Left lung (tissue), 10 donors: ENCODE data around the gene SORL1. TPM values are rescaled to one million over a fixed set of nuclear protein-coding genes. Genes with fewer than 3 reads are reported as not detected.

Source experiments
- ATAC-seq: fragments of 200-7000 bp; cut with Tn5 transposase; one replicate; pipeline ENCODE4 v1.9.1; 2020; ENCODE audit warnings: moderate library complexity
- DNase-seq, 4 donors: peaks; one replicate each; pipeline ENCODE4 v3.0.0-alpha.2; 2013 to 2020
- H3K27ac ChIP-seq, 2 donors: fragments of 200-600 bp; sonication (generic) in 1 of 2; one replicate each; pipeline versions ENCODE4 v1.5.0 to v1.8.0; 2020 to 2021
- H3K27me3 ChIP-seq, 2 donors: fragments of 200-600 bp; sonication (generic) in 1 of 2; one replicate each; pipeline versions ENCODE4 v1.5.0 to v1.8.0; 2020 to 2021
- H3K36me3 ChIP-seq, 2 donors: fragments of 200-600 bp; sonication (generic) in 1 of 2; one replicate each; pipeline versions ENCODE4 v1.5.0 to v1.8.0; 2020 to 2021
- H3K4me1 ChIP-seq, 2 donors: fragments of 200-600 bp; one replicate each; pipeline ENCODE4 v1.8.0; 2021
- H3K4me3 ChIP-seq, 2 donors: fragments of 200-600 bp; sonication (generic) in 1 of 2; one replicate each; pipeline versions ENCODE4 v1.5.0 to v1.8.0; 2020 to 2021; ENCODE audit warnings: mild to moderate bottlenecking in 1 of 2
- H3K9me3 ChIP-seq, 2 donors: fragments of 200-600 bp; sonication (generic) in 1 of 2; one replicate each; pipeline versions ENCODE4 v1.5.0 to v1.8.0; 2020 to 2021
- intact Hi-C, 2 donors: fragments of 100-400 bp; cut with DNase I; formaldehyde crosslinking; loops; one replicate each; pipeline versions ENCODE4 v1.11.2 to v1.14.2; 2022
- polyA plus RNA-seq, 6 donors: library from polyadenylated mRNA; unstranded; fragments of 120-200 nt; gene quantifications; one replicate each; pipeline ENCODE4 v1.2.1, GENCODE V29; 2013; ENCODE audit not compliant: insufficient read length in 6 of 6
- total RNA-seq, 2 donors: library from RNA; stranded (reverse); fragmentation: NEBNext Ultra II Directional; extraction: Animal tissue kit (Norgen Biotek cat#: 25700); gene quantifications; one replicate each; pipeline ENCODE4 v1.2.1, GENCODE V29; 2021
- TF ChIP-seq, protein P1 (sequence below), 2 donors: fragments of 200-600 bp; sonication (generic) in 1 of 2; IDR thresholded peaks; one replicate each; pipeline versions ENCODE4 v1.5.0 to v1.8.0; 2021; ENCODE audit warnings: antibody characterized with exemption in 2 of 2
- donor health status: DM: no; HTN: yes; CAD: no.
- donor health status: DM: no; HTN: no; CAD: no.

SORL1 gene
- total and polyA plus RNA-seq, 8 donors: 29.8 to 114 (median 33.4) TPM

DNA sequence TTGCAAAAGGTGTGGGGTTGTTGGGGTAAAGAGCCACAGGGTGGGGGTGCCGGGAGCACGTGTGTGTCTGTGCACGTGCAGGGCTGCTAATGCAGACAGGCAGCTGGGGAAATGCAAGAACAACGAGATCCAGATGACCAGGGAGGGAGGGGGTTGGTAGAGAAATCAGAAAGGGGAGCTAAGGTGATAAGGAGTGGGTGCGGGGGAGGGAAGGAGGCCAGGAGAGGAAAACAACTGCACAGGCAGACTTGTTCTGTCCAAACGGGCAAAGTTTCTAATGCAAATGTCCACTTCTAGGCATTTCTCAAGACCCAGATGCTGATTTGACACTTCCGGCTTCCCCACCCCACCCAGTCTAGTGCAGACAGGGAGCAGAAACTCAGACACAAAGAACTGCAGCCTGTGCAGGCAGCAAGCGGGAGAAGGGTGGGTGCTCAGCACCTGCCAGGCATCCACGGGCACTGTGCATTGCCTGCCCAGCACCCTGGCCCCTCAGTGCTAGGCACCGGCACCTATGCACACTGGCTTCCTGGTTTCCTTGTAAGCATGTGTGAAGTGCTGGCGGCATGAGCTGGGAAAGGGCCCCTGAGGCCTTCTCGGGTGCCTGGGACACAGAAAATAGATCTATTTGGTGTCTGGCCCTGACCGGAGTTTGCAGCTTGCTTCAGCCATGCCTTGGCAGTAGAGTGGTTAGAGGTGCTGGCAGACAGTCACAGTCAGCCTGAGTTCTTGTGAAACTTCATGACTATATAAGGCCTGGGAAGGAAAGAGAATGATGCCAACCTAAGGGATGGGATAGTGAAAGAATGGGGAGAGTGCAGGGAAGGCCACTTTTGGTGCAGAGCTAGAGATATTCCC lies 220.7 kb downstream of the SORL1 start:
- no peaks in the 10 kb centered on the region for H3K9me3 ChIP-seq
- DNase-seq (no peak), ATAC-seq (peak; percentile 21)
- H3K27ac ChIP-seq: no peak overlapping the region
- H3K36me3 ChIP-seq: no peaks in the 10 kb centered on the region
- peaks cover 0 to 2% of the 10 kb centered on the region in 2 donors for H3K4me1 ChIP-seq
- H3K4me3 ChIP-seq: no peak overlapping the region
- H3K27me3 ChIP-seq: no peaks in the 10 kb centered on the region
- intact Hi-C loops: no loop called here
- TF ChIP-seq, protein P1, sequence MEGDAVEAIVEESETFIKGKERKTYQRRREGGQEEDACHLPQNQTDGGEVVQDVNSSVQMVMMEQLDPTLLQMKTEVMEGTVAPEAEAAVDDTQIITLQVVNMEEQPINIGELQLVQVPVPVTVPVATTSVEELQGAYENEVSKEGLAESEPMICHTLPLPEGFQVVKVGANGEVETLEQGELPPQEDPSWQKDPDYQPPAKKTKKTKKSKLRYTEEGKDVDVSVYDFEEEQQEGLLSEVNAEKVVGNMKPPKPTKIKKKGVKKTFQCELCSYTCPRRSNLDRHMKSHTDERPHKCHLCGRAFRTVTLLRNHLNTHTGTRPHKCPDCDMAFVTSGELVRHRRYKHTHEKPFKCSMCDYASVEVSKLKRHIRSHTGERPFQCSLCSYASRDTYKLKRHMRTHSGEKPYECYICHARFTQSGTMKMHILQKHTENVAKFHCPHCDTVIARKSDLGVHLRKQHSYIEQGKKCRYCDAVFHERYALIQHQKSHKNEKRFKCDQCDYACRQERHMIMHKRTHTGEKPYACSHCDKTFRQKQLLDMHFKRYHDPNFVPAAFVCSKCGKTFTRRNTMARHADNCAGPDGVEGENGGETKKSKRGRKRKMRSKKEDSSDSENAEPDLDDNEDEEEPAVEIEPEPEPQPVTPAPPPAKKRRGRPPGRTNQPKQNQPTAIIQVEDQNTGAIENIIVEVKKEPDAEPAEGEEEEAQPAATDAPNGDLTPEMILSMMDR (IDR thresholded peaks at IDR 0.05): no peak

DNA sequence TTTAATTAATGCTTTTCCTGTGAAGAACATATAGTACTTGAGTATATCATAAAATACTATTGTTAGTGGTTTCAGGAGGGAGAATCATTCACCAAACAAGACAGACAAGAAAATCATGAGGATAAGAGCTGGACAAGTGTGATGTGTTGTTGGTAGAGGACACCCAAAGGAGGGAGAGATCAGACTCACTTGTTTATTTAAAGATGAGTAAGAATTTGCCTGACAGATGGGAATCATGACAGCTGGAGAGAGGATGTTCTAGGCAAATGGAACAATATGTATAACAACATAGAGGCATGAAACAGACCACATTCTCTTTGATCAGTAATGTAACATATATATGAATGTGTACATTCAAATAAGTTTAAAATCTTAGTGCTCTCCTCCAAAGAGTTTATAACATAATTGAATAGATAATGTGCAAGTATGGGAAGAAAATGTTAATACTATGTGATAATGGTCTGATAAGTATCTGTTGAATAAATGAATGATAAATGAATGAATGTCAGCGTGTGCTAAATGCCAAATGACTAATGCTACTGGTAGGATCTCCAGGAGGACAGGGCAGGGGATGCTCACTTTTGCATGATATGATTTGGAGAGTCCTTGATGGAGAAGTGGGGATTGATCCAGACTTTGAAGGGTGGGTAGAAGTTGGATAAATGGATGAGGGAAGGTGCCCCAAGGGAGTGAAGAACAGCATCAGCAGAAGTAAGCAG lies 229.6 kb downstream of the SORL1 start:
- H3K4me1 ChIP-seq: no peaks in the 10 kb centered on the region
- H3K4me3 ChIP-seq: no peak overlapping the region
- DNase-seq (no peak), ATAC-seq (no peak)
- intact Hi-C loops: no loop called here
- TF ChIP-seq, protein P1 (IDR thresholded peaks at IDR 0.05): no peak
- H3K36me3 ChIP-seq: no peaks in the 10 kb centered on the region
- no peaks in the 10 kb centered on the region for H3K27me3 ChIP-seq
- no peak overlapping the region for H3K27ac ChIP-seq
- H3K9me3 ChIP-seq: no peaks in the 10 kb centered on the region

Other genes with a start within 250 kb of the SORL1 start
- gene SC5D, start 159.5 kb upstream of the SORL1 start, total RNA-seq: 10 to 100 TPM; 60.4 to 79.1 TPM
- 10 to 100 TPM; 41.8 to 49.4 (median 45.5) TPM for gene SC5D, start 159.5 kb upstream of the SORL1 start, polyA plus RNA-seq